NCI-H446 treated with DMSO at 0.1 percent for 48 hours (cell line): Measurements from ENCODE around the gene IGFBP5.

Source experiments
- DNase-seq: peaks from one replicate; lab custom pipeline; 2025; lab: John Stamatoyannopoulos, UW

The IGFBP5 gene

GRCh38 chr2:216643986-216644659, 51.2 kb downstream of the IGFBP5 start:
- no peak for DNase-seq

GRCh38 chr2:216637472-216637871, 57.9 kb downstream of the IGFBP5 start:
- no peak for DNase-seq

GRCh38 chr2:216636551-216637450, 58.5 kb downstream of the IGFBP5 start:
- no peak for DNase-seq

- DNase-seq, result no peak
Observed at GRCh38 chr2:216635701-216636550, 59.4 kb downstream of the IGFBP5 start.

- DNase-seq, result no peak
Observed at GRCh38 chr2:216635171-216635570, 60.2 kb downstream of the IGFBP5 start.

- DNase-seq, result no peak
Observed at GRCh38 chr2:216634370-216635148, 60.8 kb downstream of the IGFBP5 start.

- DNase-seq, result no peak
Observed at GRCh38 chr2:216633616-216634369, 61.6 kb downstream of the IGFBP5 start.

GRCh38 chr2:216632952-216633615, 62.3 kb downstream of the IGFBP5 start, which contains the start of gene IGFBP2:
Gene IGFBP2 (plus strand): TSS chr2:216633420. CDS start chr2:216633524, 104 bp downstream.
- no peak for DNase-seq

DNA sequence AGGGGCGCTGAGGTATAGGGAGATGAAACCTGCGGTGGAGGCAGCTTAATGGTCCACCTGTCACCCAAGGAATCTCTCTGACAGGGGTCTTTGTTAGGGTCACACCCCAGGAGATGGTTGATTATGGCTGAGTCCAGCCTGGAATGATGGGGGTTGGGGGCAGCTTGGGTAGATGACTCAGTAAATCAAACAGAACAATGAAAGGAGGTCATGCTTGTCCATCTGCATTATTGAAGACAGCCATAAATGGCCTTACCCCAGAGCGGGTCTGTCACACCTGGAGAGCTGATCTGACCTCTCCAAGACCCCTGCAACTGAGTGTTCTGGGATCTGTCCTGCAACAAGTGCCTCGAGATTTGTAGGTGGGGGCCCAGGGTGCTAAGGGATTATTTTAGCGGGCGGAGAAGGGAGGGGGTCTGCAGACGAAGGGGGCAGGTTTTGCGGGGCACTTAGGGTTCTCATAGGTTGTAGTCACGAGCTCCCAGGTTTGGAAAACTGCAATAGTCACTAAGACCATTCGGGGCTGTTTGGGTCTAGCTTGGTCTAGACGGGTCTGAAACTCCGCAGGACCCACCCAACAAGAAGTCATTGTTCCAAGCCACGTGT, 62.9 kb downstream of the IGFBP5 start:
- DNase-seq, result no peak

DNA sequence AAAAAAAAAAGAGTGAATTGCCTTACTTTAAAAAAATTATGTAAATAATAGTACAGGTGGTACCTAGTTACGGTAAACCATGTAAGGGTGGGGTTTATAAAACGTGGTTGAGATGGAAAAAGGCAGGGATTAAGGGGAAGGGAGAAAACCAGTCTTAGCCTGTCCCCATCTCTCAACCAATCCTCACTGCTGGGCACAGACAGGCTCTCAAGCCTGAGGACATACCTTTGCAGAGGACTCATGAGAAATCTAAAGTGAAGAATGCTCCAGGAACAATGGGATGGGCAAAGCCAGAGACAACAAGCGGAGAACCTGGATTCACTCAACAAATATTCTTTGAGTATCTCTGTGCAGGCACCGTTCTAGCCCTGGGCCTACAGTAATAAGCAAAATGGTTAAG, 65.6 kb downstream of the IGFBP5 start:
- no peak for DNase-seq

GRCh38 chr2:216626875-216627245, 68.5 kb downstream of the IGFBP5 start:
- DNase-seq, result no peak

GRCh38 chr2:216626168-216626874, 69.0 kb downstream of the IGFBP5 start:
- DNase-seq, result no peak

- no peak for DNase-seq
Observed at GRCh38 chr2:216624251-216624650, 71.1 kb downstream of the IGFBP5 start.

GRCh38 chr2:216622526-216622925, 72.8 kb downstream of the IGFBP5 start:
- no peak for DNase-seq
